CD4-positive, alpha-beta T cell (primary cell): ENCODE measurements around the gene TIPARP. TPM values are rescaled to one million over a fixed set of nuclear protein-coding genes. Genes with fewer than 3 reads are reported as not detected.

Source experiments
- ATAC-seq: fragments of 200-7000 bp; cut with Tn5 transposase; one replicate; pipeline ENCODE4 v1.10.0; 2022; ENCODE audit warnings: mild to moderate bottlenecking; ENCODE audit not compliant: poor library complexity
- CTCF ChIA-PET: fragments of 350-600 bp; sonication (Branson Sonifier 250); formaldehyde crosslinking; loops from one replicate; lab custom pipeline; 2021; ENCODE audit warnings: antibody characterized with exemption, inconsistent platforms; lab: Charles Lee
- POLR2A ChIA-PET: fragments of 350-600 bp; sonication (Branson Sonifier 250); formaldehyde crosslinking; loops from one replicate; lab custom pipeline; 2021; ENCODE audit warnings: antibody characterized with exemption, inconsistent platforms; lab: Charles Lee
- DNase-seq, 14 experiments: peaks; one replicate each; pipeline ENCODE4 v3.0.0-alpha.2; 2013 to 2020; ENCODE audit warnings: mixed read lengths in 2 of 14
- H3K27ac ChIP-seq, 2 donors: one replicate each; pipeline versions ENCODE4 v1.5.1 to v1.7.0; 2013; ENCODE audit warnings: low read length in 2 of 2, low read depth in 1 of 2, mild to moderate bottlenecking in 1 of 2
- H3K27me3 ChIP-seq, 2 experiments: 1 replicate in 1 of 2; 2 replicates in 1 of 2; pipeline versions ENCODE4 v1.6.1 to v1.7.0; 2013; ENCODE audit warnings: low read length in 2 of 2, control low read depth in 1 of 2, mild to moderate bottlenecking in 1 of 2, moderate library complexity in 1 of 2; ENCODE audit not compliant: insufficient read depth in 2 of 2, control insufficient read depth in 1 of 2
- H3K36me3 ChIP-seq: one replicate; pipeline ENCODE4 v1.6.1; 2013; ENCODE audit warnings: low read length, control low read depth; ENCODE audit not compliant: insufficient read depth
- H3K4me1 ChIP-seq: one replicate; pipeline ENCODE4 v1.6.1; 2013; ENCODE audit warnings: low read length, control low read depth; ENCODE audit not compliant: insufficient read depth
- H3K4me3 ChIP-seq: one replicate; pipeline ENCODE4 v1.5.1; 2013; ENCODE audit warnings: mild to moderate bottlenecking, low read length, moderate library complexity
- H3K9me3 ChIP-seq, 2 experiments: 1 replicate in 1 of 2; 2 replicates in 1 of 2; pipeline versions ENCODE4 v1.6.1 to v1.7.0; 2013; ENCODE audit warnings: low read length in 2 of 2, mild to moderate bottlenecking in 2 of 2, control low read depth in 1 of 2, moderate library complexity in 1 of 2; ENCODE audit not compliant: control insufficient read depth in 1 of 2, insufficient read depth in 1 of 2
- H3K27ac Mint-ChIP-seq: one replicate; pipeline ENCODE4 v1.8.0; 2020; ENCODE audit warnings: mixed read lengths
- H3K27me3 Mint-ChIP-seq: one replicate; pipeline ENCODE4 v1.8.0; 2021; ENCODE audit warnings: mixed read lengths
- H3K36me3 Mint-ChIP-seq: one replicate; pipeline ENCODE4 v1.8.0; 2021; ENCODE audit warnings: low read depth, mixed read lengths
- H3K4me1 Mint-ChIP-seq: one replicate; pipeline ENCODE4 v1.8.0; 2021; ENCODE audit warnings: low read depth, mixed read lengths
- H3K4me3 Mint-ChIP-seq: one replicate; pipeline ENCODE4 v1.8.0; 2020; ENCODE audit warnings: mild to moderate bottlenecking, mixed read lengths
- H3K9me3 Mint-ChIP-seq: one replicate; pipeline ENCODE4 v1.8.0; 2020; ENCODE audit warnings: mixed read lengths
- intact Hi-C, 2 experiments: fragments of 100-400 bp; cut with DNase I in 1 of 2; cut with micrococcal nuclease in 1 of 2; formaldehyde crosslinking; loops; one replicate each; pipeline versions ENCODE4 v1.15.1 to v1.9.0; 2023 to 2025; cut with DNase I, micrococcal nuclease
- total RNA-seq, 174 experiments: library from RNA in 2 of 174; stranded (reverse) in 2 of 174; gene quantifications; one replicate each; pipeline ENCODE4 v1.2.3 and lab custom pipeline; 2021 to 2026
- TF ChIP-seq, protein P1 (sequence below): fragments of 200-600 bp; IDR thresholded peaks from one replicate; pipeline ENCODE4 v1.8.0; 2022; ENCODE audit warnings: antibody characterized with exemption, mild to moderate bottlenecking

Gene TIPARP
- total RNA-seq, 2 experiments from 2014 or later: 158 to 166 TPM

DNA sequence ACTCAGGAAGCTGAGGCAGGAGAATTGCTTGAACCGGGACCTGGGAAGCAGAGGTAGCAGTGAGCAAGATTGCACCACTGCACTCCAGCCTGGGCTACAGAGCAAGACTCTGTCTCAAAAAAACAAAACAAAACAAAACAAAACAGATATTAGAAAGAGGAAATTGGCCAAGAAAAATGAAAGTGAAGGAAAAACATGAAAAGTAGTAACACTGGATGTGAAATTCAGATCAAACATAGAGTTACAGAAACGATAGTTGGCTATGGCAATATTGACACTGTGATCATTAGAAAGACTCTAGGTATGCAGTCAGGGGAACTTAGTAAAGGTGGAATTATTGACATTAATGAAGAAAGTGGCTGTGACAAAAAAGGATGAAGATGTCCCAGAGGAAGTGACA lies 13.2 kb upstream of the TIPARP start:
- Histone ChIP-seq H3K27me3 (no peaks in the 10 kb centered on the region), H3K9me3 (no peaks in the 10 kb centered on the region), H3K36me3 (no peaks in the 10 kb centered on the region), H3K4me3 (no peak overlapping the region), H3K27ac (no peak overlapping the region), H3K4me1 (peaks cover 8% of the 10 kb centered on the region)
- ChIA-PET CTCF (no interaction called here), POLR2A (no interaction called here)
- TF ChIP-seq, protein P1, sequence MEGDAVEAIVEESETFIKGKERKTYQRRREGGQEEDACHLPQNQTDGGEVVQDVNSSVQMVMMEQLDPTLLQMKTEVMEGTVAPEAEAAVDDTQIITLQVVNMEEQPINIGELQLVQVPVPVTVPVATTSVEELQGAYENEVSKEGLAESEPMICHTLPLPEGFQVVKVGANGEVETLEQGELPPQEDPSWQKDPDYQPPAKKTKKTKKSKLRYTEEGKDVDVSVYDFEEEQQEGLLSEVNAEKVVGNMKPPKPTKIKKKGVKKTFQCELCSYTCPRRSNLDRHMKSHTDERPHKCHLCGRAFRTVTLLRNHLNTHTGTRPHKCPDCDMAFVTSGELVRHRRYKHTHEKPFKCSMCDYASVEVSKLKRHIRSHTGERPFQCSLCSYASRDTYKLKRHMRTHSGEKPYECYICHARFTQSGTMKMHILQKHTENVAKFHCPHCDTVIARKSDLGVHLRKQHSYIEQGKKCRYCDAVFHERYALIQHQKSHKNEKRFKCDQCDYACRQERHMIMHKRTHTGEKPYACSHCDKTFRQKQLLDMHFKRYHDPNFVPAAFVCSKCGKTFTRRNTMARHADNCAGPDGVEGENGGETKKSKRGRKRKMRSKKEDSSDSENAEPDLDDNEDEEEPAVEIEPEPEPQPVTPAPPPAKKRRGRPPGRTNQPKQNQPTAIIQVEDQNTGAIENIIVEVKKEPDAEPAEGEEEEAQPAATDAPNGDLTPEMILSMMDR: no peak
- H3K9me3 Mint-ChIP-seq: no peaks in the 10 kb centered on the region
- peaks cover 26% of the 10 kb centered on the region for H3K4me1 Mint-ChIP-seq
- no peak overlapping the region for H3K27ac Mint-ChIP-seq
- intact Hi-C loops: no loop called here
- no peak for DNase-seq
- H3K4me3 Mint-ChIP-seq: no peak overlapping the region
- no peaks in the 10 kb centered on the region for H3K36me3 Mint-ChIP-seq
- no peaks in the 10 kb centered on the region for H3K27me3 Mint-ChIP-seq
- ATAC-seq: no peak

GRCh38 chr3:156664011-156664830 lies 10.2 kb upstream of the TIPARP start:
- TF ChIP-seq, protein P1: no peak
- Histone ChIP-seq H3K4me1 (peaks cover 15% of the 10 kb centered on the region), H3K27ac (peak overlapping the region in 1 of 2 donors; percentile 31), H3K4me3 (peak overlapping the region; percentile 8), H3K27me3 (no peaks in the 10 kb centered on the region), H3K36me3 (no peaks in the 10 kb centered on the region), H3K9me3 (no peaks in the 10 kb centered on the region)
- POLR2A ChIA-PET: interaction anchor here (0.7 to 2.4 kb wide), 4 partner anchors 10 to 496 kb away, joined by 3 to 34 read pairs (median 6); partner anchors contain the start of genes CCNL1, SSR3 and TIPARP
- ATAC-seq (no peak), DNase-seq (no peak)
- peak overlapping the region; percentile 54 for H3K4me3 Mint-ChIP-seq
- no peaks in the 10 kb centered on the region for H3K27me3 Mint-ChIP-seq
- no peaks in the 10 kb centered on the region for H3K9me3 Mint-ChIP-seq
- H3K4me1 Mint-ChIP-seq: peaks cover 50% of the 10 kb centered on the region
- H3K27ac Mint-ChIP-seq: peak overlapping the region; percentile 69
- CTCF ChIA-PET: interaction anchor here (1.2 to 1.7 kb wide), 3 partner anchors 9 to 12 kb away, joined by 3 to 13 read pairs (median 3); partner anchors contain the start of gene TIPARP
- no peaks in the 10 kb centered on the region for H3K36me3 Mint-ChIP-seq
- intact Hi-C loops: no loop called here

- intact Hi-C loops: no loop called here
- Histone ChIP-seq H3K27ac (peak overlapping the region in 1 of 2 donors; percentile 31), H3K4me1 (peaks cover 15% of the 10 kb centered on the region), H3K27me3 (no peaks in the 10 kb centered on the region), H3K9me3 (no peaks in the 10 kb centered on the region), H3K4me3 (peak overlapping the region; percentile 8), H3K36me3 (no peaks in the 10 kb centered on the region)
- H3K36me3 Mint-ChIP-seq: no peaks in the 10 kb centered on the region
- no peaks in the 10 kb centered on the region for H3K27me3 Mint-ChIP-seq
- ATAC-seq (no peak), DNase-seq (peak in 2 of 14 experiments; percentile 31 to 64)
- peak overlapping the region; percentile 54 for H3K4me3 Mint-ChIP-seq
- ChIA-PET POLR2A (interaction anchor here (0.7 to 2.4 kb wide), 4 partner anchors 10 to 496 kb away, joined by 3 to 34 read pairs (median 6); partner anchors contain the start of genes CCNL1, SSR3 and TIPARP), CTCF (interaction anchor here (0.7 to 1.7 kb wide), 4 partner anchors 9 to 45 kb away, joined by 3 to 13 read pairs (median 3); partner anchors contain the start of gene TIPARP)
- peaks cover 50% of the 10 kb centered on the region for H3K4me1 Mint-ChIP-seq
- TF ChIP-seq, protein P1: no peak
- H3K9me3 Mint-ChIP-seq: no peaks in the 10 kb centered on the region
- H3K27ac Mint-ChIP-seq: peak overlapping the region; percentile 69
Measured at GRCh38 chr3:156664831-156665178, 9.6 kb upstream of the TIPARP start.
